Upper lobe of right lung (tissue), 1 donor: ENCODE data around the gene ANKRD44. TPM values are rescaled to one million over a fixed set of nuclear protein-coding genes. Genes with fewer than 3 reads are reported as not detected.

ENCODE experiments used
- ATAC-seq: fragments of 200-7000 bp; cut with Tn5 transposase; one replicate; pipeline ENCODE4 v1.9.1; 2020; ENCODE audit warnings: mild to moderate bottlenecking, moderate library complexity
- DNase-seq: peaks from one replicate; pipeline ENCODE4 v3.0.0-alpha.2; 2020
- H3K27ac ChIP-seq: fragments of 200-600 bp; one replicate; pipeline ENCODE4 v1.8.0; 2022
- H3K27me3 ChIP-seq: fragments of 200-600 bp; one replicate; pipeline ENCODE4 v1.8.0; 2022; ENCODE audit warnings: mild to moderate bottlenecking
- H3K36me3 ChIP-seq: fragments of 200-600 bp; one replicate; pipeline ENCODE4 v1.8.0; 2022
- H3K4me1 ChIP-seq: fragments of 200-600 bp; one replicate; pipeline ENCODE4 v1.8.0; 2022
- H3K4me3 ChIP-seq: fragments of 200-600 bp; one replicate; pipeline ENCODE4 v1.8.0; 2022; ENCODE audit warnings: mild to moderate bottlenecking
- H3K9me3 ChIP-seq: fragments of 200-600 bp; one replicate; pipeline ENCODE4 v1.8.0; 2022
- CTCF ChIP-seq: fragments of 200-600 bp; IDR thresholded peaks from one replicate; pipeline ENCODE4 v1.8.0; 2022; ENCODE audit warnings: antibody characterized with exemption
- intact Hi-C: fragments of 100-400 bp; cut with DNase I; formaldehyde crosslinking; loops from one replicate; pipeline ENCODE4 v1.11.0; 2022
- total RNA-seq: library from RNA; stranded (reverse); fragmentation: NEBNext Ultra II Directional; extraction: Animal tissue kit (Norgen Biotek cat#: 25700); gene quantifications from one replicate; pipeline ENCODE4 v1.2.1, GENCODE V29; 2021
- donor health status: DM: no; HTN: yes; CAD: no; lungs with severe emphysema.

Gene ANKRD44
- total RNA-seq, 1 donor from 2014 or later = 51.4 TPM

- Histone ChIP-seq H3K4me3 (no peak overlapping the region), H3K27me3 (no peaks in the 10 kb centered on the region), H3K36me3 (no peaks in the 10 kb centered on the region), H3K4me1 (peaks cover 37% of the 10 kb centered on the region), H3K27ac (peak overlapping the region; percentile 20), H3K9me3 (no peaks in the 10 kb centered on the region)
- intact Hi-C loops = no loop called here
- ATAC-seq (no peak), DNase-seq (no peak)
- TF ChIP-seq CTCF = no peak
Measured at GRCh38 chr2:197217541-197217940, 93.0 kb downstream of the ANKRD44 start.

GRCh38 chr2:197216361-197216979 lies 94.1 kb downstream of the ANKRD44 start:
- Histone ChIP-seq H3K27me3 (no peaks in the 10 kb centered on the region), H3K4me1 (peaks cover 43% of the 10 kb centered on the region), H3K9me3 (no peaks in the 10 kb centered on the region), H3K4me3 (no peak overlapping the region), H3K27ac (peak overlapping the region; percentile 49), H3K36me3 (no peaks in the 10 kb centered on the region)
- intact Hi-C loops = no loop called here
- ATAC-seq = peak; percentile 62
- no peak for TF ChIP-seq CTCF
- no peak for DNase-seq

GRCh38 chr2:197215748-197216360 lies 94.7 kb downstream of the ANKRD44 start:
- intact Hi-C loops = no loop called here
- ATAC-seq (peak; percentile 51), DNase-seq (no peak)
- peak overlapping the region; percentile 49 for H3K27ac ChIP-seq
- TF ChIP-seq CTCF = no peak
- H3K9me3 ChIP-seq = no peaks in the 10 kb centered on the region
- H3K4me1 ChIP-seq = peaks cover 47% of the 10 kb centered on the region
- no peaks in the 10 kb centered on the region for H3K36me3 ChIP-seq
- no peak overlapping the region for H3K4me3 ChIP-seq
- no peaks in the 10 kb centered on the region for H3K27me3 ChIP-seq

- Histone ChIP-seq H3K27me3 (no peaks in the 10 kb centered on the region), H3K9me3 (no peaks in the 10 kb centered on the region), H3K27ac (peak overlapping the region; percentile 62), H3K4me3 (no peak overlapping the region), H3K36me3 (no peaks in the 10 kb centered on the region), H3K4me1 (peaks cover 79% of the 10 kb centered on the region)
- no peak for TF ChIP-seq CTCF
- DNase-seq (no peak), ATAC-seq (no peak)
- intact Hi-C loops = no loop called here
Measured at GRCh38 chr2:197212344-197213262, 98.0 kb downstream of the ANKRD44 start.

GRCh38 chr2:197211881-197212342 lies 98.7 kb downstream of the ANKRD44 start:
- Histone ChIP-seq H3K27ac (peak overlapping the region; percentile 62), H3K36me3 (no peaks in the 10 kb centered on the region), H3K9me3 (no peaks in the 10 kb centered on the region), H3K4me1 (peaks cover 79% of the 10 kb centered on the region), H3K4me3 (no peak overlapping the region), H3K27me3 (no peaks in the 10 kb centered on the region)
- ATAC-seq (no peak), DNase-seq (no peak)
- intact Hi-C loops = no loop called here
- TF ChIP-seq CTCF = no peak
